KMS-11 (cell line): ENCODE data around the gene RNF13.

Experiments
- H2AFZ ChIP-seq: fragments of 200-600 bp; sonication (generic); 2 replicates; pipeline ENCODE4 v1.6.1; 2016; ENCODE audit warnings: antibody characterized with exemption, mixed run types, low read depth
- H3K27ac ChIP-seq: fragments of 200-600 bp; sonication (generic); 2 replicates; pipeline ENCODE4 v1.6.1; 2016; ENCODE audit warnings: mild to moderate bottlenecking, mixed run types
- H3K27me3 ChIP-seq: fragments of 200-600 bp; sonication (generic); 2 replicates; pipeline ENCODE4 v1.6.1; 2017; ENCODE audit warnings: mild to moderate bottlenecking, low read depth, mixed run types, moderate library complexity; ENCODE audit not compliant: insufficient read depth
- H3K36me3 ChIP-seq: fragments of 200-600 bp; sonication (generic); 2 replicates; pipeline ENCODE4 v1.6.1; 2017; ENCODE audit warnings: mild to moderate bottlenecking, mixed run types; ENCODE audit not compliant: insufficient read depth
- H3K4me1 ChIP-seq: fragments of 200-600 bp; sonication (generic); 2 replicates; pipeline ENCODE4 v1.6.1; 2016; ENCODE audit warnings: mild to moderate bottlenecking, low read depth, mixed run types; ENCODE audit not compliant: poor library complexity, severe bottlenecking
- H3K4me2 ChIP-seq: fragments of 200-600 bp; sonication (generic); 2 replicates; pipeline ENCODE4 v1.7.0; 2016; ENCODE audit warnings: mild to moderate bottlenecking, mixed run types
- H3K4me3 ChIP-seq: fragments of 200-600 bp; sonication (generic); IDR thresholded peaks from 2 replicates; pipeline ENCODE4 v1.6.1; 2017; ENCODE audit warnings: low read depth, low read length, mixed read lengths; ENCODE audit not compliant: insufficient read depth
- H3K79me2 ChIP-seq: fragments of 200-600 bp; sonication (generic); 2 replicates; pipeline ENCODE4 v1.6.1; 2016; ENCODE audit warnings: low read depth, mixed run types; ENCODE audit not compliant: insufficient read depth
- H3K9ac ChIP-seq: fragments of 200-600 bp; sonication (generic); 2 replicates; pipeline ENCODE4 v1.6.1; 2016; ENCODE audit warnings: mild to moderate bottlenecking, mixed run types
- H4K20me1 ChIP-seq: fragments of 200-600 bp; sonication (generic); 2 replicates; pipeline ENCODE4 v1.6.1; 2016; ENCODE audit warnings: mild to moderate bottlenecking, mixed run types; ENCODE audit not compliant: insufficient read depth
- TF ChIP-seq, protein P1 (sequence below): fragments of 200-600 bp; sonication (generic); conservative IDR thresholded peaks from 2 replicates; pipeline ENCODE4 v1.6.1; 2017; ENCODE audit warnings: low read depth, mild to moderate bottlenecking, antibody characterized with exemption, low read length, moderate library complexity, mixed read lengths

The RNF13 gene

DNA sequence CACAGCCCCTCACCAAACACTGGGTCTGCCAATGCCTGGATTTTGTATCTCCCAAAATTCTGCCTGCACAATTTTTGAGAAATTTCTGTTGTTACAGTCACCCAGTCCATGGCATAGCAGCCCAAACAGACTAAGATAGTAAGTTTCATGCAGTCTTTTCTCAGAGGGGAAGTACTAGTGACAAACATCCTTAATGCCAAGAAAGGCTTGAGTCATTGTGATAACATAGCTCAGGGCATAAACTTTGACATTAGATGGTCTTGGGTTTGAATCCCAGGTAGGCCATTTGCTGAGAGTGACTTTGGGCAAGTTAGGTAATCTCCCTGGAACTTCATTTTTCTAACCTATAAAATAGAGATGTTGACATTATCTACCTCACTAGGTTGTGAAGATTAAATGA lies 193.8 kb downstream of the RNF13 start:
- H3K27ac ChIP-seq = no peak overlapping the region

More for the DNA sequence above, 193.8 kb downstream of the RNF13 start:
- Histone ChIP-seq H3K79me2 (no peaks in the 10 kb centered on the region), H3K4me3 (no peak overlapping the region), H2AFZ (no peak overlapping the region), H4K20me1 (no peaks in the 10 kb centered on the region), H3K4me2 (no peak overlapping the region), H3K9ac (no peak overlapping the region), H3K36me3 (no peaks in the 10 kb centered on the region), H3K4me1 (no peaks in the 10 kb centered on the region), H3K27me3 (no peaks in the 10 kb centered on the region)
- TF ChIP-seq, protein P1, sequence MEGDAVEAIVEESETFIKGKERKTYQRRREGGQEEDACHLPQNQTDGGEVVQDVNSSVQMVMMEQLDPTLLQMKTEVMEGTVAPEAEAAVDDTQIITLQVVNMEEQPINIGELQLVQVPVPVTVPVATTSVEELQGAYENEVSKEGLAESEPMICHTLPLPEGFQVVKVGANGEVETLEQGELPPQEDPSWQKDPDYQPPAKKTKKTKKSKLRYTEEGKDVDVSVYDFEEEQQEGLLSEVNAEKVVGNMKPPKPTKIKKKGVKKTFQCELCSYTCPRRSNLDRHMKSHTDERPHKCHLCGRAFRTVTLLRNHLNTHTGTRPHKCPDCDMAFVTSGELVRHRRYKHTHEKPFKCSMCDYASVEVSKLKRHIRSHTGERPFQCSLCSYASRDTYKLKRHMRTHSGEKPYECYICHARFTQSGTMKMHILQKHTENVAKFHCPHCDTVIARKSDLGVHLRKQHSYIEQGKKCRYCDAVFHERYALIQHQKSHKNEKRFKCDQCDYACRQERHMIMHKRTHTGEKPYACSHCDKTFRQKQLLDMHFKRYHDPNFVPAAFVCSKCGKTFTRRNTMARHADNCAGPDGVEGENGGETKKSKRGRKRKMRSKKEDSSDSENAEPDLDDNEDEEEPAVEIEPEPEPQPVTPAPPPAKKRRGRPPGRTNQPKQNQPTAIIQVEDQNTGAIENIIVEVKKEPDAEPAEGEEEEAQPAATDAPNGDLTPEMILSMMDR = no peak
